ENCODE measurements around the gene NEK2.

- TF ChIP-seq CTCF (conservative IDR thresholded peaks at IDR 0.05; ENCODE audit: low read depth, low read length) = no peak
- TF ChIP-seq EZH2 (IDR thresholded peaks at IDR 0.05; ENCODE audit: low read length, unreplicated experiment) = no peak
These were observed 12.2 kb upstream of the NEK2 start for GRCh38 chr1:211687462-211688215.

All from PC-3 (cell line).